AG20443 (cell line): ENCODE results near the gene CARD10.

Experiments
- DNase-seq: peaks from one replicate; pipeline ENCODE4 v3.0.0; 2012; ENCODE audit warnings: low spot score, mixed read lengths

The CARD10 gene, protein sequence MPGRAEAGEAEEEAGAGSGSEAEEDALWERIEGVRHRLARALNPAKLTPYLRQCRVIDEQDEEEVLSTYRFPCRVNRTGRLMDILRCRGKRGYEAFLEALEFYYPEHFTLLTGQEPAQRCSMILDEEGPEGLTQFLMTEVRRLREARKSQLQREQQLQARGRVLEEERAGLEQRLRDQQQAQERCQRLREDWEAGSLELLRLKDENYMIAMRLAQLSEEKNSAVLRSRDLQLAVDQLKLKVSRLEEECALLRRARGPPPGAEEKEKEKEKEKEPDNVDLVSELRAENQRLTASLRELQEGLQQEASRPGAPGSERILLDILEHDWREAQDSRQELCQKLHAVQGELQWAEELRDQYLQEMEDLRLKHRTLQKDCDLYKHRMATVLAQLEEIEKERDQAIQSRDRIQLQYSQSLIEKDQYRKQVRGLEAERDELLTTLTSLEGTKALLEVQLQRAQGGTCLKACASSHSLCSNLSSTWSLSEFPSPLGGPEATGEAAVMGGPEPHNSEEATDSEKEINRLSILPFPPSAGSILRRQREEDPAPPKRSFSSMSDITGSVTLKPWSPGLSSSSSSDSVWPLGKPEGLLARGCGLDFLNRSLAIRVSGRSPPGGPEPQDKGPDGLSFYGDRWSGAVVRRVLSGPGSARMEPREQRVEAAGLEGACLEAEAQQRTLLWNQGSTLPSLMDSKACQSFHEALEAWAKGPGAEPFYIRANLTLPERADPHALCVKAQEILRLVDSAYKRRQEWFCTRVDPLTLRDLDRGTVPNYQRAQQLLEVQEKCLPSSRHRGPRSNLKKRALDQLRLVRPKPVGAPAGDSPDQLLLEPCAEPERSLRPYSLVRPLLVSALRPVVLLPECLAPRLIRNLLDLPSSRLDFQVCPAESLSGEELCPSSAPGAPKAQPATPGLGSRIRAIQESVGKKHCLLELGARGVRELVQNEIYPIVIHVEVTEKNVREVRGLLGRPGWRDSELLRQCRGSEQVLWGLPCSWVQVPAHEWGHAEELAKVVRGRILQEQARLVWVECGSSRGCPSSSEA

DNA sequence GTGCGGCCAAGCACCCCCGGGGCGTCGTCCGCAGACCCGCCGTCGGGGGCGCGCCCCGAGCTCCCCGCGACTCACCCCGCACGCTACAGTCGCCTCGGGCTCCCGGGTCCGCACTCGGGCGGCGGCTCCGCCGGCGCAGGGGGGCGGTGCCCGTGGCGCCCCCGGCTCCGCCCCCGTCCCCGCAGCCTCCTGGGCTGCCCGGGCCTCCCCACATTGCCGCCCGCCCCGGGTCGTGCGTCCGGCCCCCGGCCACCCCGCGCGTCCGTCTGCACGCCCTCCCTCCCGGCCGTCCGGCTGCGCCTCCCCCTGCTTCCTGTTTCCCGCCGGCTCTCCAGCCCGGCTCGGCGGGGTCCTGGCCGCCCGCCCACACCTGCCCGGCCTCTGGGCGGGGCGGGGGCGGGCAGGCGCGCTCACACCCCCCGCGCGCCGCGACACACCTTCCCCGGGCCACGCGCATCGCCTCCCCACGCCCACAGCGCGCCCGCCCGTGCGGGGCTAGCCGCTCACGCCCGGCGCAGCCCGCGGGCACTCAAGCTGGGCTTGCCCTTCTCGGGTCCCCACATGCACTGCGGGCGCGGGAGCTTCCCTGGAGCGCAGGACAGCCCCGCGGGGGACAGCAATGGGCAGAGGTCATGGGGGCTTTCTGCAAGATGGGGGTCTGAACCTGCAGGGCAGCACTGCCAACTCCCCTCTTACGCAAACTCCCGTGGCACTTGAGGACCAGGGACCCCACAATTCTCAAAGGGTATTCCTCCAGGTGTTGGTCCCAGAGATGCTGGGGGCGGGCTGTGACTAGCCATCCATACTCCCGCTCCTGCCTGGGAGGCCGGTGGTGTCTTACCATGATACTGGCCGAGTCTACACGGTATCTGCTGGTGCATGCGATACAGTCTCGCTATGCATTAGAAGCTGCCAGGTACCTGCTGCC, at the start of gene CARD10:
Gene CARD10, minus strand, starts transcription at position 148 of the 928 bp plus-strand sequence. CDS start 215 bp downstream, outside the sequence.
- DNase-seq, result peak; percentile 57

DNA sequence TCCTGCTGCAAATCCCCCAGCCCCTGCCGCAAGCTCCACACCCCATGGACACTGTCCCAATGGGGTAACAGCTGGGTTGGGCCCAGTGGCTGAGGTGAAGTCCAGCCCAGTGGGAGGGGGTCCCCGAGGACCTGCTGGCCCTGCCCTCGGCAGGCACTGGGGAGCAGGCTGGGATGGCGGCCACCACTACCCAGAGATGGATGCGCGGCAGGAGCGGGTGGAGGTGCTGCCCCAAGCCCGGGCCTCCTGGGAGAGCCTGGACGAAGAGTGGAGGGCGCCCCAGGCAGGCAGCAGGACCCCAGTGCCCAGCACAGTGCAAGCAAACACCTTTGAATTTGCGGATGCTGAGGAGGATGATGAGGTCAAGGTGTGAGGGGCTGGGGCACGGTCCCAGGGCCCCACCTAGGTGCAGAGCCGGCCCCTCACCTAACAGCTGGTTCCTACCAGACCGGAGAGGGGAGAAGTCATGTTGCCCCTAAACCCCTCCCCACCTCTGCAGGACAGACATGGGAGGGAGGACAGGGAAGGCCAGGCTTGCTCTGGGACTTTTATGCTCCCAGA, 49.3 kb upstream of the CARD10 start:
- DNase-seq, result no peak

DNA sequence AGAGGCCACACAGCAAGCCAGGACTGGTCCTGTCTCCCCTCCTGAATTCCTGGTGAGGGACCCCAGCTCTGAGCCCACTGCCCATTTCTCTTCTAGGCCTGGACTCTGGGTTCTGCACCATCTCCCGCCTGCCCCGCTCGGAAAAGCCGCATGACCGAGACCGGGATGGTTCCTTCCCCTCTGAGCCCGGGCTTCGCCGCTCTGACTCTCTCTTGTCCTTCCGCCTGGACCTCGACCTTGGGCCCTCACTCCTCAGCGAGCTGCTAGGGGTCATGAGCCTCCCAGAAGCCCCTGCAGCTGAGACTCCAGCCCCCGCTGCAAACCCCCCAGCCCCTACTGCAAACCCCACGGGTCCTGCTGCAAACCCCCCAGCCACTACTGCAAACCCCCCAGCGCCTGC, 48.8 kb upstream of the CARD10 start:
- no peak for DNase-seq

DNA sequence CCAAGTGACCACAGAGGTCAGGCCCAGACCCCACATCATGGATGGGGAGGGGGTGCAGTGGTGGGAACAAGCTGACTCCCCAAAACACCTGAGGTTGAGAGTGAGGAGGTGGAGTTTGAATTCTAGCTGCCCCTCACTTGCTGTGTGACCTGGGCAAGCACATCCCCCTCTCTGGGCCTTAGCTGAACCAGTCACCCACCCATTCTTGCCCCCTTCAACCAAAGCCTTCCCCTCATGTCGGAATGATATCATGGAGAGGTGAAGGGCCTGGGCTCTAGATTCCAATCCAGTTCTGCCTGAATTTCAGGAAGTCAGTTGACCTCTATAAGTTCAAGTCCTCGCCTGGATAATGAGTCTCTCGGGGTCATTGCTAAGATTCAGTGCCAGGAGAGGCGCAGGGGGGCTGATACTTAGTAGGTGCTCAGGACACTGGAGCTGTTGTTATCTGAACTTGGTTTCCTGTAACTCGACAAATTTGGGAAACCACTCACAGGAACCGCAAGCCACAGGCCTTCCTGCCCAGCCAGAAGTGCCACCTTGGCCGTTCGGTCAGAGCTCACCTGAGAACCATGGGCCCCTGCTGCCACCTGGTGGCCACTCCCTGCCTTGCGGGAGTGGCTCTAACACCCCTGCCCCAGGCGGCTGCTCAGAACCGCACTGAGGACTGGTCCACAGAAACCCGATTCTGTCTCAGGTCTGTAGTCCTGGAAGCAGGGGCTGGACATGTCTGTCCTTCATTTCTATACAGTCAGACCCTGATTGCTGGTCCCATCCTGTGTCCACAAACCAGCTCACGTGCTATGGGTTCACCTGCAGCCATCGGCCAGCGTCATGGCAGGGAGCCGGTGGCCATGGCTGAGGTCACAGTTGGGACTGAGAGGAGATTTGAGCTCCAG, 47.9 kb upstream of the CARD10 start:
- DNase-seq, result peak; percentile 73

DNA sequence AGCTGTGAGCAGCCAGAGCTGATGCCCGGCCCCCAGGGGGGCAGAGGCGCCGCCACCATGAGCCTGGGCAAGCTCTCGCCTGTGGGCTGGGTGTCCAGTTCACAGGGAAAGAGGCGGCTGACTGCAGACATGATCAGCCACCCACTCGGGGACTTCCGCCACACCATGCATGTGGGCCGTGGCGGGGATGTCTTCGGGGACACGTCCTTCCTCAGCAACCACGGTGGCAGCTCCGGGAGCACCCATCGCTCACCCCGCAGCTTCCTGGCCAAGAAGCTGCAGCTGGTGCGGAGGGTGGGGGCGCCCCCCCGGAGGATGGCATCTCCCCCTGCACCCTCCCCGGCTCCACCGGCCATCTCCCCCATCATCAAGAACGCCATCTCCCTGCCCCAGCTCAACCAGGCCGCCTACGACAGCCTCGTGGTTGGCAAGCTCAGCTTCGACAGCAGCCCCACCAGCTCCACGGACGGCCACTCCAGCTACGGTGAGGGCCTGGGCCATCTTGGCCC, 47.2 kb upstream of the CARD10 start:
- DNase-seq, result no peak

DNA sequence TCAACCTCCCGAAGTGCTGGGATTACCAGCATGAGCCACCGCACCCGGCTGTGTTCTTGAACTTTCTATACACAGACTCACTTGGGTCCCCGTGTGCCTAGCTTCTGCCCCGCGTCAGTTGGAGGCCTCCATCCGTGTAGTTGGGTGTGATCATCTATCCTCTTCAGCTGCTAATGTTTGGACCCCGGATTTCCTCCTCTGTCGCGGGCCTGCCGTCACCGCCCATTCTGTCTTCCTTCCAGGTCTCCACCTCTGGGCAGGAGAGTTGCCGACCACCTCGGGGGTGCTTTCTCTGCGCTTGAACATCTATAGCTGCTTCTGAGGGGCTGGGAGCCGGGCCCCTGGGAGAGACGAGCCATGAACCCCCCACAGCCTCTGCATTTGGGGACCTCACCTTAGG, 46.6 kb upstream of the CARD10 start:
- no peak for DNase-seq

DNA sequence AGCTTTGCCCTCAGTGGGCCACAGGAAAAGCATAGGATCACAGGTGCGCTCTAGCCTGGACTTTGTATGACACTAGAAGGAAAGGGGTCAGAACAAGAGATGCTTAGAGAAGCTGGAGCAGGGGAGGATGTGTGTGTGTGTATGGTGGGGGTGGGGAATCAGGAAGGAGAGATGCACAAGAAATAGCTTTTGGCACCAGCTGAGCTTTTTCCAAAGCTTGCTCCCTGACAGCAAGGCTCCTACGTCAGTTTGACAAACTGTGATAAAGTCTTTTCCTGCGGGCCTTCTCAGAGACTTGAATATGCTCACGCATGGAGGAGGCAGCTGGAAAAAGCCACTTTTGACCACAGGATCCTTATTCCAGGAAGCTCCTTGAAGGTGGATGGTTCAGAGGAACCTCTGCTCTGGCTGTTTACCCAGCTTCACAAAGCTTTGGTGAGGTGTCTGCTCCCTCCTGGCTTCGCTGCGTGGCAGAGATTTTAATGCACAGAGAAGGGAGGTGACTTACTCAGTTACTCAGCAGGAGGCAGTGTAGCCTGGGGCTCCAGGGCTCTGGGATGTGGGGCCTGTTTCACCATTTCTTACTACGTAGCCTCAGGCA, 45.0 kb upstream of the CARD10 start:
- DNase-seq, result no peak

DNA sequence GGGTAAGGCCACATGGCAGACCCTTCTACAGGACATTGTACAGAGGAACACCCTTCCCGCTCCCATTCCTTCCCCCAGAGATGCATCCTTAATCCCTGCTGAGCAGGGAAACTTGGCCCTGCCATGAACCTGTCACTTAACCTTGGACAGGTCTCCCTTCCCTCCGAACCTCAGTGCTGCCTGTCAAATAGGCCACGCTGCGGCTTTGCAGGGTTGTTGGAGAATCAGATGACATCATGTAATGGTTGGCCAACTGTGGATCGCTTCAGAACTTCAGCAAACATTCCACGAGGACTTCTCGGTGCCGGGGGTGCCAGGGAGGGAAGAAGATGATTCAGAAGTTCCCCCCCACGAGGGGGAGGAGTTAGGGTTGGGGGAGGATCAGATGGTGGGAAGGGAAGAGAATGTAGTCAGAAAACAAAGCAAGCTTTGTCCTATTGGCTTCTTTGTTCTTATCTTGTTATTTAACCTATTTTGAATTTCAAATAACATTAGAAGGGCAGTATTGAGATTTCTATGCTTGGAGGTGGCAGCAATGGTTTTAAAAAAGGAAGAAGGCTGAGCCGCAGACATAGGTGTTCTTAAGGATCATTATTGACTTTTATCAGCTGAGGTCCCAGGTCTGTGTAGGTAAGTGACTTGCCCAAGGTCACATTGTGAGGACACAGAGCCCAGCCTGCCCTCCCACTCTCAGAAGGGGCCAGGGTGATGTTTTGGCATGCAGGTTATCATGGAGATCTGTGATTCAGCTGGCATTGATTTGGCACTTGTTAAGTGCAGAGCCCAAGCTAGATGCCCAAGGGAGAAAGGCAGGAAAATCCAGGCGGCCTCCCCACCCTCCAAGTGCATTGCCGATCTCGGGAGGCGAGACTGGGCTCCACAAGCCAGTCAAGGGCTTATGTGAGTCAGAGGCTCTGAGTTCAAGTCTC, 44.2 kb upstream of the CARD10 start:
- peak; percentile 94 for DNase-seq

DNA sequence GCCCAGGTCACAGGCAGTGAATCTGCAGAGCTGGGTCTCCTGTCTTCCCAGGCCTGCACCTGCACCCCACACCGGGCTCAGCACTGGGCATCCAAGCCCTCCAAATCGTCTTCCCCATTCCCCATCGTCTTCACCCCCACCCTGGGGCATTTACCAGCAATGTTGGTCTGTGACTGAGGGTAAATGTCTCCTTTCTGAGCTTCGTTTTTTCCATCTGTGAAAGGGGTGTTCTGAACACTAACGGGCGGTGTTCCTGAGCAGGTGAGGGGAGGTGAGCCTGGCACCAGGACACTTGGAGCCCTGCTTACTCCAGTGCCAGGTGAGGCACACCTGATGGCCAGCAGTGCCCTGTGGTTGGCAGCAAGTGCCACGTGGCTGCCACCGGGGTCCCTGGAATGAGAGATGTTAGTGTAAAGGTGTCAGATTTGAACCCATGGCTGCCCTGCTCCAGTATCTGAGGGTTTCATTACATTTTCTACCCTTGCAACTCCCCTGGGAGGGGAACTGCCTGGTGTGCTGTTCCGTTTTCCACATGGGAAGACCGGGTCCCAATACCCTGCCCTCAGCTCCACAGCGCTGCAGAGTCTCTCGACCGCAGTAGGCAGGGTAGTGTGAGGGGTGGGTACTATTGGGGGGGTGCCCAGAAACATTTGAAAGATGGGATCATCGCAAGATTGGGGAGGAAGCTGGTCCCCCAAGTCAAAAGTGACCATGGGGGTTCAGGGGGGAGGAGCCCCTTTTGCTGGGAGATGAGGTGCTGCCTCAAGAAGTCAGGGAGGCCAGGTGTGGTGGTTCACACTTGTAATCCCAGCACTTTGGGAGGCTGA, 43.0 kb upstream of the CARD10 start:
- no peak for DNase-seq

DNA sequence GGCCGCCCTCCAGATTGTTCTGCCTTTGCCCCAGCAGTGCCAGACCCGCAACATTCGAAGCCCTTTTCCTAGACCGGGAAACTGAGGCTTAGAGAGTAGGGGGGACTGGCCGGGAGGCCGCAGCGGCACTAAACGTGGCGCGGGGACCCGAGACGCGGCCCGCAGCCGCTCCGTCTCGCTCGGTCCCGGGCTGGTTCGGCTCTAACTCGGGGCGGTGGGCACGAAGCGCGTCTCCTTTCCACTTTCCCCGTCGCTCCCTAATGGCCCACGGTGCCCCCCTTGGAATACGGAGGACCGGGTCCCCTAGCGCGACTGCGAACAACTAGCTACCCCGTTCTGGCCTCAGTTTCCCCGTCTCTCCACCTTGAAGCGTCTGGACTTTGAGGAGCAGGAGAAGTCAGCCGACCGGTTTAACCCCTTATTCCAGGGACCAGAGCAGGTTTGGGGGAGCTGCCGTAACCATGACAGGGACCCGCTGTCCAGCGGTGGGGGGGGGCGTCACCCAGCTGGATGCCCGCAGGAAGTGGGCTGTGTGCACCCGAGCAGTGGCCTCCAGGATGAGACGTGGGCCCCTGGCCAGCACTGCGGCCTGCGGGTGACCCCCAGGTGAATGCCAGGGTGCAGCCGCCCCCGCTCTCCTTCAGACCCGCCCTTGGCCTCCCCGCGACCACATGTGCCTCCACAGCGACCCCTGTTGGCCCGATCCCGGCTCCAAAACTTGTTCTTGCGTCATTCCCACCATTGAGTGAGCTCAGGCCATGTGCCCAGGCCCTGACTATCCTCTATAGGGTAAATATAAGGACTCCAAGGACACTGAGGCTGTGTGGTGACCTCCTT, 42.2 kb upstream of the CARD10 start:
- DNase-seq, result peak; percentile 92

DNA sequence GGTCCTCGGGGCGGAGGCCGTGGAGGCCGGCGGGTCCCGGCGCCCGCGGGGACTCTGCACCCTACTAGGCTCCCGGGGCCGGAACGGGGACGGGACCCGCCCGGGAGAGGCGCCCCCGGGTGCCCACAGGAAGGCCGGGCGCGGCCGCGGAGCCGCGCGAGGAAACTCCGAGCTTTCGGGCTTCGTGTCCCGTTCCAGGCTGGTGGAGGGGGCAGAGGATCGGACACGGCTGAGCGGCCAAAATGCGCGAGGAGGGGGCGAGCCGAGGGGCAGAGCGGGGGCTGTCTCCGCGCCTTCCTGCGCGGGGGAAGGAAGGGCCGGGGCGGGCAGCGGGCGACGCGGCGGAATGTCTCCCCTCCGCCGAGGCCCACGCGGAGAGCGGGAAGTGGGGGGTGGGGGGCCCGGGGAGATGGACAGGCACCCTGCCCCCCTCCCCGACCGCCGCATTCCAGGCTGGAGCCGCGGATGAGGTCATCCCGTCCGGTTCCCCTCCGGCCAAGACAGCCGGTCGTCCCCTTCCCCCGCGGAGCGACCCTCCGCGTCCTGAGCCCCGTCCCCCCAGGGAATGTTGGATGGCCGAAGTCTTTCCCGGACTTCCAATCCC, 41.5 kb upstream of the CARD10 start:
- DNase-seq, result peak; percentile 71

DNA sequence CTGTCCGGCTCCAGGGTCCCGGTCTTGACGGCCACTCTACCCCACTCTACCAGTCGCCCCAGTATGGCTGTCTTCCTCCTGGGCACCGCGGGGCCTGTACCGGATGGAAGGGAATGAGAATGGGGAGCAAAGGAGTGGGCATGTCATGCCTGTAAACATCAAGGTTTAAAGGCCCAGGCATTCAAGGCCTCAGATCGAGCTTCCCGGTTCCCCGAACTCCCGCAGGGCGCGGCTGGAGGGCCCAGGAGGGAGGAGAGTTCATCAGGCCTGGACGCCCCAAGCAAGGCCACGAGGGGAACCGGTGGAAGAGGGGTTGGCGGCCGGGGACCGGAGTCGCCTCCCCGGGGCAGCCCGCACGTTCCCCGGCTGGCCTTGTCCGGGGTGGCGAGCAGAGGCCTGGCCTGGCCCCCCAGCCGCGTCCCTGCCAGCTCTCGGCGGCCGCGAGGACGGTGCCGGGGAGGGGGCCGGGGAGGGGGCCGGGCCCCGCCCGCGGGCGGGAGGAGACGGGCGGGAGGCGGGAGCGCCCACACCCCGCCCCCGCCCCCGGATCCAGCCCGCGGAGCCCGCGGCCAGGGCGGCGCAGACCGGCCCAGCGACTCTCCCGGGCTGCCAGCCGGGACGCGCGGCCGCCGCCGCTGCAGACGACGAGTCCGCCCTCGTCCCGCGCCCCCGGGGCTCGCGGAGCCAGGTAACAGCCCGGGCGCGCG, 40.8 kb upstream of the CARD10 start, which contains the start of gene CDC42EP1:
Gene CDC42EP1, plus strand, starts transcription at position 580 of the 707 bp plus-strand sequence. CDS start 5,870 bp downstream, outside the sequence.
- DNase-seq, result peak; percentile 90

DNA sequence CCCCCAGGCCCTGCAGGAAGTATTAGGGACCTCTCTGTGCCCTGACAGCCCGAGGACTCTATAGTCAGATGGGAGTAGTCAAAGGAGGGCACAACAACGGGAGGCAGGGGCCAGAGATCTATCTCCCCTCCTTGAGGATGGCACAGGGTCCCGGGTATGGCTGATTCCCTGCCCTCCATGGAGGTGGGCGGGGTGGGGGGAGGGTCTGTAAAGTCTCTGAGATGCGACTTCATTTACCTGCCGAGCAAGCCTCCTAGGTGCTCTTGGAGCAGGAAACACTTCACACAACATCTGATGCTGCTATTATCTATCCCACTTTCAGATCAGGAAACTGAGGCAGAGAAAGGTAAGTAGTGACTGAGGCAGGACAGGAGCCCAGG, 40.3 kb upstream of the CARD10 start:
- no peak for DNase-seq

DNA sequence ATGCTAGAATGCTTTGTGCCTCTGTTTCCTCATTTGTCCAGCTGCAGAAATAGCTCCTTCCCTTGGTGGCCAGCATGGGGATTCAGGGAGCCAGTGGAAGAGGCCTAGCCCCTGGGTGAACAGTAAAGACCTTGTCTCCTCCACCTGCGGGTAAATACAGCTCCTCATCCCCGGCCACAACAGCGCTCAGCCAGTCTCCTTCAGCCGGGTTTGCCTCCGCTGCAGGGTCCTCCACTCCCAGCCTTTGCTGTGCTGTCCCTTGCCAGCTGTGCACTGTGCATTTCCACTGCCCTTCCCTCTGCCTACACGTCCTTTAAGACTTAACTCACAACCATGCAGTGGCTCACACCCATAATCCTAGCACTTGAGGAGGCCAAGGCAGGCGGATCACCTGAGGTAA, 39.6 kb upstream of the CARD10 start:
- DNase-seq, result no peak

DNA sequence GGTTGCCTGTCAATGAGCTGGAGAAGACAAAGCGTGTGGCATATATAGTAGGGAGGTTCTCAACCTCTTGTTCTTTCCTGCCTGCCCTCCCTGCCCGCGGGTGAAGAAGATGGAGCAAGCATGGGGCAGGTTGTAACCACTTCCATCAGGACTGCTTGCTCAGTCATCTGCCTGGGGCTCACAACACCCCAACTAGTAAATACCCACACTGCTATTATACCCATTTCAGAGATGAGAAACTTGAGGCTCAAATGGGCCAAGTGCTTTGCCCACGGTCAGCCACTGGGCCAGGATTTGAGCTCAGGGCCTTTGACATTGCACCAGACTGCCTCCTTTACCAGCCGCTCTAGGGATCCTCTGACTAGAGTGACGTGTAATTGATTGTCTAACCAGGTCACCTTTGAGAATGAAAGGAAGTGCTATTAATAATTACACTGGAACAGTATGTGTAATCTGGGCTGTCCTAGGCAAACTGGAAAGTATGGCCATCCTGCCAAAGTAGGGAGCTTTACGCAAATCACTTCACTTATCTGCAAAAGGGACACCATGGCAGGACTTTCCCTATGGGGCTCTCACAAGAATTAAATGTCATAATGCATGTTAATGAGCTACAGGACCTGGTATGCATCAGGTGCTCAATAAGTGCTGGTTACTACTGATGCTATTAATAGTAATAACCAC, 38.2 kb upstream of the CARD10 start:
- DNase-seq, result no peak
